OCI-LY1 (cell line): Measurements from ENCODE around the gene HLA-DOA.

Experiments
- EZH2 ChIP-seq: fragments of 200-600 bp; sonication (generic), shearing (Covaris generic); IDR thresholded peaks from 2 replicates; pipeline ENCODE4 v1.8.0; 2017; ENCODE audit warnings: borderline replicate concordance, mixed run types, mild to moderate bottlenecking, antibody characterized with exemption, low read length, moderate library complexity, mixed read lengths
- TF ChIP-seq, protein P1 (sequence below): fragments of 200-600 bp; sonication (generic), shearing (Covaris generic); IDR thresholded peaks from 2 replicates; pipeline ENCODE4 v1.5.1; 2017; ENCODE audit warnings: mild to moderate bottlenecking, antibody characterized with exemption, low read length, moderate library complexity, mixed read lengths

DNA sequence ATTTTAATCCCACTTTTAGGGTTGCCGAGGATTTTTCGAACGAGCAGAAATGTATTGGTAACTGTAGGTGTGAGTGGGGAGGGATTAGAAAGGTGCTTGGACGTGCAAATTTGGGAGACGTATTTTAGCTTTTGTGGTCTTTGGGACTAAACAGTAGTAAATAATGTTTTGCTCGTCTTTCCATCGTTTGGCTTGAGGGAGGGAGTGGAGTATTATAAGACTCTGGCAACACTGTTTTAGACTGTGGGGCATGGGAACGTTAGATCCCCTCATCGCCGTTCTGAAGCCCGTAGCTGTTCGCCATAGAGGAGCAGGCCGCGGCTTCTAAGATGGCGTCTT lies 38.2 kb downstream of the HLA-DOA start:
- TF ChIP-seq, protein P1, sequence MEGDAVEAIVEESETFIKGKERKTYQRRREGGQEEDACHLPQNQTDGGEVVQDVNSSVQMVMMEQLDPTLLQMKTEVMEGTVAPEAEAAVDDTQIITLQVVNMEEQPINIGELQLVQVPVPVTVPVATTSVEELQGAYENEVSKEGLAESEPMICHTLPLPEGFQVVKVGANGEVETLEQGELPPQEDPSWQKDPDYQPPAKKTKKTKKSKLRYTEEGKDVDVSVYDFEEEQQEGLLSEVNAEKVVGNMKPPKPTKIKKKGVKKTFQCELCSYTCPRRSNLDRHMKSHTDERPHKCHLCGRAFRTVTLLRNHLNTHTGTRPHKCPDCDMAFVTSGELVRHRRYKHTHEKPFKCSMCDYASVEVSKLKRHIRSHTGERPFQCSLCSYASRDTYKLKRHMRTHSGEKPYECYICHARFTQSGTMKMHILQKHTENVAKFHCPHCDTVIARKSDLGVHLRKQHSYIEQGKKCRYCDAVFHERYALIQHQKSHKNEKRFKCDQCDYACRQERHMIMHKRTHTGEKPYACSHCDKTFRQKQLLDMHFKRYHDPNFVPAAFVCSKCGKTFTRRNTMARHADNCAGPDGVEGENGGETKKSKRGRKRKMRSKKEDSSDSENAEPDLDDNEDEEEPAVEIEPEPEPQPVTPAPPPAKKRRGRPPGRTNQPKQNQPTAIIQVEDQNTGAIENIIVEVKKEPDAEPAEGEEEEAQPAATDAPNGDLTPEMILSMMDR, result no peak
- TF ChIP-seq EZH2, result no peak
